Bone marrow (tissue), 2 donors: ENCODE data around the gene SLC9A9.
"Not testable (repeated sequence)": the region's sequence is repeated elsewhere in the genome, so short reads cannot be mapped to it uniquely, and the experiment has no call there.

Experiments used
- DNase-seq, 2 donors: peaks; one replicate each; lab custom pipeline; 2025; lab: John Stamatoyannopoulos, UW

SLC9A9 gene

GRCh38 chr3:143810166-143810952 is 37.9 kb downstream of the SLC9A9 start:
- no peak for DNase-seq

GRCh38 chr3:143809121-143809621 is 39.1 kb downstream of the SLC9A9 start:
- DNase-seq, result no peak

GRCh38 chr3:143808030-143808429 is 40.2 kb downstream of the SLC9A9 start:
- no peak for DNase-seq

GRCh38 chr3:143806038-143806437 is 42.2 kb downstream of the SLC9A9 start:
- DNase-seq, result no peak

GRCh38 chr3:143805476-143805875 is 42.8 kb downstream of the SLC9A9 start:
- not testable (repeated sequence) for DNase-seq

GRCh38 chr3:143801046-143801445 is 47.2 kb downstream of the SLC9A9 start:
- DNase-seq, result not testable (repeated sequence)

GRCh38 chr3:143798151-143798550 is 50.1 kb downstream of the SLC9A9 start:
- not testable (repeated sequence) for DNase-seq

- no peak for DNase-seq
Measured at GRCh38 chr3:143795874-143796273, 52.4 kb downstream of the SLC9A9 start.

GRCh38 chr3:143794793-143795462 is 53.3 kb downstream of the SLC9A9 start:
- DNase-seq, result no peak

GRCh38 chr3:143793971-143794370 is 54.3 kb downstream of the SLC9A9 start:
- no peak for DNase-seq

- no peak for DNase-seq
Measured at GRCh38 chr3:143791386-143791785, 56.9 kb downstream of the SLC9A9 start.

GRCh38 chr3:143786219-143787191 is 61.8 kb downstream of the SLC9A9 start:
- DNase-seq, result no peak

GRCh38 chr3:143784446-143784845 is 63.8 kb downstream of the SLC9A9 start:
- no peak for DNase-seq

- no peak for DNase-seq
Measured at GRCh38 chr3:143783851-143784370, 64.4 kb downstream of the SLC9A9 start.

- DNase-seq, result peak in 1 of 2 donors; percentile 11
Measured at GRCh38 chr3:143775459-143775858, 72.8 kb downstream of the SLC9A9 start.

- DNase-seq, result no peak
Measured at GRCh38 chr3:143771939-143772338, 76.3 kb downstream of the SLC9A9 start.

- DNase-seq, result no peak
Measured at GRCh38 chr3:143771258-143771657, 77.0 kb downstream of the SLC9A9 start.

- no peak for DNase-seq
Measured at GRCh38 chr3:143770391-143770790, 77.9 kb downstream of the SLC9A9 start.

GRCh38 chr3:143769616-143770015 is 78.7 kb downstream of the SLC9A9 start:
- DNase-seq, result no peak

- no peak for DNase-seq
Measured at GRCh38 chr3:143764840-143765239, 83.4 kb downstream of the SLC9A9 start.

- DNase-seq, result no peak
Measured at GRCh38 chr3:143763564-143764162, 84.6 kb downstream of the SLC9A9 start.
